ENCODE results near the gene AICDA. TPM values are rescaled to one million over a fixed set of nuclear protein-coding genes. Genes with fewer than 3 reads are reported as not detected.

The AICDA gene
- total RNA-seq, 1 donor from 2014 or later, result not detected

- no peak for FAIRE-seq
- DNase-seq (ENCODE audit: low spot score in 2 of 2), result no peak
Measured at GRCh38 chr12:8561011-8561410, 51.6 kb downstream of the AICDA start.

- FAIRE-seq (no peak), DNase-seq (ENCODE audit: low spot score in 2 of 2) (no peak)
Measured at GRCh38 chr12:8559676-8560075, 53.0 kb downstream of the AICDA start.

- FAIRE-seq, result no peak
- DNase-seq (ENCODE audit: low spot score in 2 of 2), result no peak
Measured at GRCh38 chr12:8556531-8557097, 56.0 kb downstream of the AICDA start.

- FAIRE-seq, result no peak
- no peak for DNase-seq (ENCODE audit: low spot score in 2 of 2)
Measured at GRCh38 chr12:8554451-8555195, 58.0 kb downstream of the AICDA start.

- no peak for DNase-seq (ENCODE audit: low spot score in 2 of 2)
- FAIRE-seq, result no peak
Measured at GRCh38 chr12:8553088-8553627, 59.5 kb downstream of the AICDA start.

Small RNAs within 50 kb of the gene (small RNA-seq; reads per million reads assigned to genes)
- gene RF00019, result not detected
- not detected for gene RF00564

Other genes starting within 250 kb of the AICDA start
- gene CLEC6A, start 156.9 kb downstream of the AICDA start, total RNA-seq, result not detected
- gene CLEC4D, start 99.4 kb downstream of the AICDA start, total RNA-seq, result under 0.01 TPM
- gene CLEC4E, start 72.0 kb downstream of the AICDA start, total RNA-seq, result not detected
- 0.41 TPM for gene MFAP5, start 50.0 kb upstream of the AICDA start, total RNA-seq
- 164 TPM for gene RIMKLB, start 85.1 kb upstream of the AICDA start, total RNA-seq
- gene A2ML1, start 209.8 kb upstream of the AICDA start, total RNA-seq, result 0.41 TPM